GM21576 (cell line): ENCODE measurements around the gene PRKG1.
"Not testable (repeated sequence)": the region's sequence is repeated elsewhere in the genome, so short reads cannot be mapped to it uniquely, and the experiment has no call there.

Source experiments
- ATAC-seq: cut with Tn5 transposase; IDR thresholded peaks from one replicate; pipeline ENCODE4 v1.9.1; 2021; ENCODE audit warnings: mild to moderate bottlenecking, moderate library complexity; ENCODE audit not compliant: unreplicated experiment

PRKG1 gene

GRCh38 chr10:51564896-51565510, 490.7 kb downstream of the PRKG1 start:
- ATAC-seq: no peak

- ATAC-seq: no peak
Measured at GRCh38 chr10:51567271-51567670, 493.0 kb downstream of the PRKG1 start.

GRCh38 chr10:51569467-51569866, 495.2 kb downstream of the PRKG1 start:
- no peak for ATAC-seq

DNA sequence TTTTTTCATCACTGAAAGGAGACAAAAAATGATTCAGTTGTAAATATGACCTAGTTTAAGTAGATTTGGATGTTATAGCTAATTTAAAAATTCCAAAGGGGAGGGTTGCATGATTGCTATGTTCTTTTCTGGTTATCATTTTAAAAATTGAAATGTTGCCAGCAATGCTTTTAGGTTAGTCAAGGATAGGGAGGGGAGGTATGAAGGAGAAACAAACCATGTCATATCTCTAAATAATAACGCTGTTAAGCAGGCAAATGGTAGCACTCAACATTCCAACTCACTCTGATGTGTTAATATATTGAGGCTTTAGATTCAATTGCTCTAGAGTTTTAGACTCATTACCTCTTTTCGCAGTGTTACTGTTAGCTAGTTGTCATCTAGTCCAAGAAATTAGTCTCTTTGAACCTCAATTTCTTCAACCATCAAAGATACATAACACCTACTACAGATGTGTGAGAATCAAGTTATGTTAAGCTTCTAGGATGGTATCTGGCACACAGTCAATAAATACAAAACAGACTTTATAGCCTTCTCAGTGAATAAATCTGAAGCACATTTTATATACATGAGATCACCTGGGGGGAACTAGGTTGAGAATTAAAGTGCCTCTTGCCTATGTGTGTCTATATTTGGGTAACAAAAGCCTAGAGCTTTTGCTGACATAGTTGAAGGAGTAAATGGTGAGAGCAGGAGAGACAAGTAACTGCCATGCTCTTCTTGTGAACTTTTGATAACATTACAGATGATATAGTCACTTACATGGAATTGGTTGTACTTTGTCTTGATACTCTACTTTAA, 500.2 kb downstream of the PRKG1 start:
- ATAC-seq: no peak

GRCh38 chr10:51581196-51581595, 506.9 kb downstream of the PRKG1 start:
- not testable (repeated sequence) for ATAC-seq

- ATAC-seq: no peak
Measured at GRCh38 chr10:51583976-51584375, 509.7 kb downstream of the PRKG1 start.

GRCh38 chr10:51585742-51586141, 511.5 kb downstream of the PRKG1 start:
- no peak for ATAC-seq

DNA sequence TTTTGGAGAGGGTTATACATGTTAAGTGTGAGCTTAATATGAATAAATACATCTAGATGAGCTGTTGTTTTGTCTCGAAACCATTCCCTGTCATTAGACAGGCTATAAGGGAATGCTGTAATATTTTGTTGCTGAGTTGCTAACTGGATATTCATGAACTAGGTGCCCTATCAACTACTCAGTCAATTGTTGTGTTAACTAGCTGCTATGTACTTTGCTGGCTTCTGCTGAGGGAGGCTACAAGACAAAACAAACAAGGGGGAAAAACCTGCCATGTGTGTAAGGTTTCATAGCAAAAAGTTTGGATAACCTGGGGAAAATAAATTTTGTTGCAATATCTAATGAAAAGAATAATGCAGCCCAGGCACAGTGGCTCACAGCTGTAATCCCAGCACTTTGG, 514.7 kb downstream of the PRKG1 start:
- no peak for ATAC-seq

GRCh38 chr10:51590818-51591217, 516.5 kb downstream of the PRKG1 start:
- no peak for ATAC-seq

GRCh38 chr10:51596695-51597094, 522.4 kb downstream of the PRKG1 start:
- no peak for ATAC-seq

- ATAC-seq: no peak
Measured at GRCh38 chr10:51599647-51600046, 525.4 kb downstream of the PRKG1 start.

DNA sequence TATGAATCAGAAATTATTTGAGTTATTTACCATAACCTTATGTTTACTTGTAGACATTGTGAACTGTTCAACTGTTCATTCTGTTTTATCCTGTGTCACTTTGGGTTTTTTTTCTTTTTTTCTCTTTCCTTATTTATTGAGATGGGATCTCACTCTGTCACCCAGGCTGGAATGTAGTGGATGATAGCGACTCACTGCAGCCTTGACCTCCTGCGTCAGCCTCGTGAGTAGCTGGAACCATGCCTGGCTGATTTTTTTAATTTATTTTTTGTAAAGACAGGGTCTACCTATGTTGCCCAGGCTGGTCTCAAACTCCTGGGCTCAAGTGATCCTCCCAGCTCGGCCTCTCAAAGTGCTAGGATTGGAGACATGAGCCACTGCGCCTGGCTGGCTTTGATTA, 528.0 kb downstream of the PRKG1 start:
- ATAC-seq: no peak

GRCh38 chr10:51604579-51604978, 530.3 kb downstream of the PRKG1 start:
- no peak for ATAC-seq

DNA sequence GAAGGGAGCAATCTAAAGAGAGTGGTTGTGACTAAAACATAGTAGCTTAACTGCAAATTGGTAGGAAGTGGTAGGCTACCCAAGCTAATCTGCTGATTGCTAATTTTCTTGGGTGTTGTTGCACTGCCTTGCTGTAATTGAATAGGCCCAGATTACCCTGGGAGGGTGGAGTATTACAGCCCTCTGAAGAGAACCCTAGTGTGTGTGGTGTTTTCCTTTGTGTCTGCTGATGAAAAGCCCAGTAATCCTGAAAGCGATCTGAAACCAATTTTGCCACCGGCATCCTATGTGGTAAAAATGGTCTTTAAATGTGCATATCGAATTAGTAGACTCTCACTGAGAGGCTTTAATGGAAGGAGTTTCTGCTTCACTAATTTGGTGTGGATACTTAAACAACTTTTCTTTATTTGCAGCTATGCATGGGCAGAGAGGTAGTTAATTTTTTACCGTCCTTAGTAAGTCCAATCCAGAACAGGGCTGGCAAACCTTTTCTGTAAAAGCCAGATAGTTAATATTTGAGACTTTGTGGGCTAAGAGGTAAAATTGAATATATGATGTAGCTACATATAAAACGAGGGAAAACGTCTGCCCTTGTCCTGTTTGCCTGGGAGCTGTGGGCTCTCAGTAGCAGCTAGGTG, 532.7 kb downstream of the PRKG1 start:
- no peak for ATAC-seq

DNA sequence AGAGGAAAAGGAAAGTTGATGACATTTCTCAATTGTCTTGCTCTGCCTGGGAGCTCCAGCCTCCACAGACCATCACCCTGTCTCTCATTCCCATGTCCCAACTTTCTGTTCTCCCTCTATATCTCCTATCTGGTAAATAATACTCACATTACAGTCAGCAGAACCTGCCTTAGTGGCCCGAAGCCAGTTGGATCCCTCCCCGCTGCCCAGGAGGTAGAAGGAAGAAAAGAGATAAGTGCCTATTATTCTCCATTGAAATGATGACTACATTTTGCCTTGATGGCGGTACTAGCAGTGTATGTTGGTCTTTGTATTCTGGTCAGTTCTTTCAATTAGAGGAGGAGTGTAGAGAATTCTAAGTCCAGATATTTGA, 533.2 kb downstream of the PRKG1 start:
- ATAC-seq: no peak

DNA sequence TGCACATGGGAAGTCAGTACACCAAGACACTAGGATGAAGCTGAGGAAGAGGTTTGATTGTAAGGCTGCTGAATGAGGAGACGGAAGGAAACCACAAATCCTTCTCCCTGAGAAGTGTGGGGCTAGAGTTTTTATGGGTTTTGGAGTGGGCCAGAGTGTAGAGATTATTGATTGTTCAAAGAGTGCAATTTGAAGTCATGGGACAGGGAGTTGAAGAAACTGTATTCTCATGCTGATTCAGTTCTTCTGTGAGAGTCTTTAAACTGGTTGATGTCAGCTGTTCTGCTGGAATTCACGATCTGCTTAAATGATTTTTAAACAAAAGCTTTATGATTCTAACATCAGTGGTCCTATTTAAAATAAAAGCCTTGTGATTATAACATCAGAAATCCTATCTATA, 533.9 kb downstream of the PRKG1 start:
- no peak for ATAC-seq

GRCh38 chr10:51615764-51616298, 541.5 kb downstream of the PRKG1 start:
- ATAC-seq: no peak

- no peak for ATAC-seq
Measured at GRCh38 chr10:51617576-51618235, 543.4 kb downstream of the PRKG1 start.

DNA sequence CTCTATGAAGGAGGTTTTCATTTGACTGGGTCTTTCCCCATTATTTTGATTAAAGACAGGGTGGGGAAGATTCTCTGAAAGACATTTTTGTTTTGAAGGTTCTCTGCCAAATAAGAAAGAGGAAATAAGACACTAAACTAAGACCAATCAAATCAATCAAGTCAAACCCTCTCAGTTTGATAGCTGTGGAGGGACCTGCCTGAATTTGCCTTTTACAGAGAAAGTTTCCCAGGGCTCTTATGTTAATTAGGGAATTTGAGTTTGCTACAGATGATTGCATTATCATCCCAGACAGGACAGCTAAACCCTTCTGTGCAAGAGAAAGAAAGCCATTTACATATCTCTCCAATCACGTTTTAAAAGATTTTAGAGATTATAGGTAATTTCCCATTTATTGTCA, 545.1 kb downstream of the PRKG1 start:
- ATAC-seq: no peak

- ATAC-seq: no peak
Measured at GRCh38 chr10:51620131-51620530, 545.8 kb downstream of the PRKG1 start.

- ATAC-seq: no peak
Measured at GRCh38 chr10:51624013-51624412, 549.7 kb downstream of the PRKG1 start.
